Prostate gland (tissue), 2 donors: ENCODE data around the gene WAC.

Source experiments
- POLR2AphosphoS5 ChIP-seq: sonication (generic); formaldehyde crosslinking; IDR thresholded peaks from one replicate; pipeline ENCODE4 v1.6.1; 2017; ENCODE audit warnings: antibody characterized with exemption
- TF ChIP-seq, protein P1 (sequence below), 4 experiments: fragments of 200-600 bp in 2 of 4; fragments of 450-650 bp in 2 of 4; sonication (generic) in 2 of 4; IDR thresholded peaks; 1 replicate in 3 of 4; 2 replicates in 1 of 4; pipeline ENCODE4 v1.5.1; 2016 to 2019; ENCODE audit warnings: antibody characterized with exemption in 4 of 4, mild to moderate bottlenecking in 2 of 4, moderate library complexity in 2 of 4

DNA sequence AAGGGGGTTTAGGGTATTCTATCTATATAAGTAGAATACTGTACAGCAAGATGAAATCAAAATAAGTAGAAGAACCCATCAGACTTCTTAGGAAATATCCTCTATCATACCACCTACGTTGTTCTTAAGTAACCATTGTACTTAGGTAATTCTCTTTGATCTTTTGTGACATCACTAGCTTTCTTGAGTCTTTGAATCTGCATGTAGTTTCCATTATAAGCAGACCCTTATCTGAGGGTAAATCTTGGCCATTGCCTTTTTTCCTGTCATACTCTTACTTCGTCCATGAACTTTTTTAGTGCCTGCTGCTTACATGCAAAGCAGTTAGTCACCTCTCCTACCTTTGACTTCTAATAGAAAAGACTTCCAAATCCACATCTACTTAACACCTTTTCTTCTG, 49.0 kb downstream of the WAC start:
- TF ChIP-seq, protein P1, sequence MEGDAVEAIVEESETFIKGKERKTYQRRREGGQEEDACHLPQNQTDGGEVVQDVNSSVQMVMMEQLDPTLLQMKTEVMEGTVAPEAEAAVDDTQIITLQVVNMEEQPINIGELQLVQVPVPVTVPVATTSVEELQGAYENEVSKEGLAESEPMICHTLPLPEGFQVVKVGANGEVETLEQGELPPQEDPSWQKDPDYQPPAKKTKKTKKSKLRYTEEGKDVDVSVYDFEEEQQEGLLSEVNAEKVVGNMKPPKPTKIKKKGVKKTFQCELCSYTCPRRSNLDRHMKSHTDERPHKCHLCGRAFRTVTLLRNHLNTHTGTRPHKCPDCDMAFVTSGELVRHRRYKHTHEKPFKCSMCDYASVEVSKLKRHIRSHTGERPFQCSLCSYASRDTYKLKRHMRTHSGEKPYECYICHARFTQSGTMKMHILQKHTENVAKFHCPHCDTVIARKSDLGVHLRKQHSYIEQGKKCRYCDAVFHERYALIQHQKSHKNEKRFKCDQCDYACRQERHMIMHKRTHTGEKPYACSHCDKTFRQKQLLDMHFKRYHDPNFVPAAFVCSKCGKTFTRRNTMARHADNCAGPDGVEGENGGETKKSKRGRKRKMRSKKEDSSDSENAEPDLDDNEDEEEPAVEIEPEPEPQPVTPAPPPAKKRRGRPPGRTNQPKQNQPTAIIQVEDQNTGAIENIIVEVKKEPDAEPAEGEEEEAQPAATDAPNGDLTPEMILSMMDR (IDR thresholded peaks at IDR 0.05) = no peak
- no peak for TF ChIP-seq POLR2AphosphoS5
